Bone marrow (tissue), 2 donors: ENCODE measurements around the gene ARHGAP23.
"Not testable (repeated sequence)": the region's sequence is repeated elsewhere in the genome, so short reads cannot be mapped to it uniquely, and the experiment has no call there.

ENCODE experiments used
- DNase-seq, 2 donors: peaks; one replicate each; lab custom pipeline; 2025; lab: John Stamatoyannopoulos, UW

The ARHGAP23 gene

GRCh38 chr17:38421871-38422827 lies 6.1 kb upstream of the ARHGAP23 start:
- DNase-seq, result no peak

GRCh38 chr17:38424297-38424972 lies 3.8 kb upstream of the ARHGAP23 start:
- no peak for DNase-seq

- DNase-seq, result peak in 1 of 2 donors; percentile 43
Measured at GRCh38 chr17:38425031-38425430, 3.2 kb upstream of the ARHGAP23 start.

- no peak for DNase-seq
Measured at GRCh38 chr17:38425744-38426143, 2.5 kb upstream of the ARHGAP23 start.

- no peak for DNase-seq
Measured at GRCh38 chr17:38426441-38426840, 1.8 kb upstream of the ARHGAP23 start.

GRCh38 chr17:38427160-38427949 lies 909 bp upstream of the ARHGAP23 start:
- no peak for DNase-seq

GRCh38 chr17:38428643-38429371 lies 543 bp downstream of the ARHGAP23 start:
- peak; percentile 17 to 28 for DNase-seq

- no peak for DNase-seq
Measured at GRCh38 chr17:38429476-38430100, 1.3 kb downstream of the ARHGAP23 start.

- DNase-seq, result no peak
Measured at GRCh38 chr17:38430316-38430715, 2.1 kb downstream of the ARHGAP23 start.

- DNase-seq, result no peak
Measured at GRCh38 chr17:38430822-38431221, 2.6 kb downstream of the ARHGAP23 start.

- DNase-seq, result no peak
Measured at GRCh38 chr17:38431346-38432145, 3.3 kb downstream of the ARHGAP23 start.

GRCh38 chr17:38434178-38434665 lies 6.0 kb downstream of the ARHGAP23 start:
- DNase-seq, result no peak

GRCh38 chr17:38435795-38436194 lies 7.5 kb downstream of the ARHGAP23 start:
- DNase-seq, result no peak

- DNase-seq, result no peak
Measured at GRCh38 chr17:38436386-38436785, 8.1 kb downstream of the ARHGAP23 start.

- DNase-seq, result not testable (repeated sequence)
Measured at GRCh38 chr17:38437313-38437712, 9.0 kb downstream of the ARHGAP23 start.

- no peak for DNase-seq
Measured at GRCh38 chr17:38439436-38439835, 11.2 kb downstream of the ARHGAP23 start.

- no peak for DNase-seq
Measured at GRCh38 chr17:38440614-38441397, 12.5 kb downstream of the ARHGAP23 start.

GRCh38 chr17:38441429-38442061 lies 13.3 kb downstream of the ARHGAP23 start:
- no peak for DNase-seq

GRCh38 chr17:38442548-38442947 lies 14.3 kb downstream of the ARHGAP23 start:
- DNase-seq, result no peak
